Skeletal muscle satellite cell (primary cell): Measurements from ENCODE around the gene CRAT. TPM values are rescaled to one million over a fixed set of nuclear protein-coding genes. Genes with fewer than 3 reads are reported as not detected.

Source experiments
- H3K27me3 ChIP-seq: 2 replicates; pipeline ENCODE4 v1.7.0; 2013; ENCODE audit warnings: low read length; ENCODE audit not compliant: control insufficient read depth, insufficient read depth
- H3K36me3 ChIP-seq: 2 replicates; pipeline ENCODE4 v1.7.0; 2013; ENCODE audit warnings: mild to moderate bottlenecking, control low read depth, low read length; ENCODE audit not compliant: insufficient read depth
- H3K4me1 ChIP-seq: 2 replicates; pipeline ENCODE4 v1.7.0; 2013; ENCODE audit warnings: low read length; ENCODE audit not compliant: control insufficient read depth, insufficient read depth
- H3K4me2 ChIP-seq: 2 replicates; pipeline ENCODE4 v1.7.0; 2013; ENCODE audit warnings: mild to moderate bottlenecking, low read length
- H3K4me3 ChIP-seq: 2 replicates; pipeline ENCODE4 v1.7.0; 2013; ENCODE audit warnings: low read length
- H3K9ac ChIP-seq: 2 replicates; pipeline ENCODE4 v1.7.0; 2013; ENCODE audit warnings: mild to moderate bottlenecking, low read depth, low read length, moderate library complexity
- H3K9me3 ChIP-seq: replicated peaks from 2 replicates; pipeline ENCODE4 v1.7.0; 2013; ENCODE audit warnings: mild to moderate bottlenecking, control low read depth, low read length
- total RNA-seq: library from RNA; depleted of rRNA; stranded (reverse); fragments of >200 nt; gene quantifications from 2 replicates; pipeline ENCODE4 v1.2.3, GENCODE V29; 2012; rRNA removed

The CRAT gene
- total RNA-seq = 48.7 and 58.3 TPM in 2 replicates

GRCh38 chr9:129110740-129111527, at the start of gene CRAT, which contains the start of gene PTPA:
CRAT (minus strand) TSS chr9:129110793; CDS start chr9:129110509, 284 bp downstream.
PTPA (plus strand) TSS chr9:129111415; CDS start chr9:129111601, 186 bp downstream.
- H3K27me3 ChIP-seq = no peaks in the 10 kb centered on the region
- H3K4me2 ChIP-seq = peak within 1 kb of the TSS; percentile 99
- peak within 1 kb of the TSS; percentile 90 for H3K9ac ChIP-seq
- peaks cover 20% of the 10 kb centered on the region for H3K4me1 ChIP-seq
- peak within 1 kb of the TSS; percentile 95 for H3K4me3 ChIP-seq
- H3K36me3 ChIP-seq = peaks cover 5% of the 10 kb centered on the region
- H3K9me3 ChIP-seq = no peaks in the 10 kb centered on the region

- no peaks in the 10 kb centered on the region for H3K36me3 ChIP-seq
- no peak overlapping the region for H3K4me3 ChIP-seq
- no peaks in the 10 kb centered on the region for H3K9me3 ChIP-seq
- no peak overlapping the region for H3K4me2 ChIP-seq
- no peak overlapping the region for H3K9ac ChIP-seq
- H3K27me3 ChIP-seq = no peaks in the 10 kb centered on the region
- no peaks in the 10 kb centered on the region for H3K4me1 ChIP-seq
Observed at GRCh38 chr9:129156163-129156562, 45.6 kb upstream of the CRAT start.

GRCh38 chr9:129154866-129155477, 44.4 kb upstream of the CRAT start:
- no peak overlapping the region for H3K4me3 ChIP-seq
- H3K4me1 ChIP-seq = no peaks in the 10 kb centered on the region
- H3K9me3 ChIP-seq = no peaks in the 10 kb centered on the region
- H3K27me3 ChIP-seq = no peaks in the 10 kb centered on the region
- no peaks in the 10 kb centered on the region for H3K36me3 ChIP-seq
- H3K9ac ChIP-seq = no peak overlapping the region
- no peak overlapping the region for H3K4me2 ChIP-seq

- no peak overlapping the region for H3K9ac ChIP-seq
- H3K4me2 ChIP-seq = no peak overlapping the region
- no peaks in the 10 kb centered on the region for H3K27me3 ChIP-seq
- no peak overlapping the region for H3K4me3 ChIP-seq
- H3K9me3 ChIP-seq = no peaks in the 10 kb centered on the region
- H3K36me3 ChIP-seq = peaks cover 16% of the 10 kb centered on the region
- peaks cover 7% of the 10 kb centered on the region for H3K4me1 ChIP-seq
Observed at GRCh38 chr9:129151469-129151868, 40.9 kb upstream of the CRAT start.

- Histone ChIP-seq H3K9ac (no peak overlapping the region), H3K4me3 (no peak overlapping the region), H3K36me3 (peaks cover 16% of the 10 kb centered on the region)
Observed at GRCh38 chr9:129150672-129151211, 40.1 kb upstream of the CRAT start.

GRCh38 chr9:129150122-129150521, 39.5 kb upstream of the CRAT start:
- no peak overlapping the region for H3K4me2 ChIP-seq
- peaks cover 16% of the 10 kb centered on the region for H3K36me3 ChIP-seq
- no peaks in the 10 kb centered on the region for H3K9me3 ChIP-seq
- no peak overlapping the region for H3K9ac ChIP-seq
- H3K27me3 ChIP-seq = no peaks in the 10 kb centered on the region
- peaks cover 20% of the 10 kb centered on the region for H3K4me1 ChIP-seq
- H3K4me3 ChIP-seq = no peak overlapping the region

More at GRCh38 chr9:129150672-129151211, 40.1 kb upstream of the CRAT start:
- Histone ChIP-seq H3K4me1 (peaks cover 14% of the 10 kb centered on the region), H3K27me3 (no peaks in the 10 kb centered on the region), H3K4me2 (no peak overlapping the region), H3K9me3 (no peaks in the 10 kb centered on the region)

GRCh38 chr9:129149442-129149841, 38.8 kb upstream of the CRAT start:
- Histone ChIP-seq H3K27me3 (no peaks in the 10 kb centered on the region), H3K4me1 (peaks cover 23% of the 10 kb centered on the region), H3K36me3 (peaks cover 16% of the 10 kb centered on the region), H3K9me3 (no peaks in the 10 kb centered on the region), H3K4me2 (no peak overlapping the region), H3K4me3 (no peak overlapping the region), H3K9ac (no peak overlapping the region)

- Histone ChIP-seq H3K9me3 (no peaks in the 10 kb centered on the region), H3K4me2 (no peak overlapping the region), H3K36me3 (peaks cover 16% of the 10 kb centered on the region), H3K27me3 (no peaks in the 10 kb centered on the region), H3K4me1 (peaks cover 29% of the 10 kb centered on the region), H3K9ac (no peak overlapping the region), H3K4me3 (no peak overlapping the region)
Observed at GRCh38 chr9:129148463-129149204, 38.0 kb upstream of the CRAT start.

GRCh38 chr9:129146441-129146941, 35.9 kb upstream of the CRAT start:
- peak overlapping the region; percentile 6 for H3K4me2 ChIP-seq
- peaks cover 50% of the 10 kb centered on the region for H3K4me1 ChIP-seq
- H3K4me3 ChIP-seq = no peak overlapping the region
- H3K36me3 ChIP-seq = peaks cover 24% of the 10 kb centered on the region
- no peaks in the 10 kb centered on the region for H3K27me3 ChIP-seq
- H3K9me3 ChIP-seq = no peaks in the 10 kb centered on the region
- peak overlapping the region; percentile 51 for H3K9ac ChIP-seq

- H3K4me3 ChIP-seq = no peak overlapping the region
- H3K4me2 ChIP-seq = peak overlapping the region; percentile 41
- no peaks in the 10 kb centered on the region for H3K9me3 ChIP-seq
- H3K4me1 ChIP-seq = peaks cover 56% of the 10 kb centered on the region
- H3K27me3 ChIP-seq = no peaks in the 10 kb centered on the region
- H3K9ac ChIP-seq = peak overlapping the region; percentile 61
- peaks cover 24% of the 10 kb centered on the region for H3K36me3 ChIP-seq
Observed at GRCh38 chr9:129145841-129146292, 35.3 kb upstream of the CRAT start.

- peak overlapping the region; percentile 41 for H3K4me2 ChIP-seq
- peaks cover 24% of the 10 kb centered on the region for H3K36me3 ChIP-seq
- peaks cover 61% of the 10 kb centered on the region for H3K4me1 ChIP-seq
- no peak overlapping the region for H3K4me3 ChIP-seq
- no peaks in the 10 kb centered on the region for H3K27me3 ChIP-seq
- H3K9ac ChIP-seq = peak overlapping the region; percentile 61
- H3K9me3 ChIP-seq = no peaks in the 10 kb centered on the region
Observed at GRCh38 chr9:129145316-129145715, 34.7 kb upstream of the CRAT start.
